ENCODE data around the gene FOXP1.
"Not testable (repeated sequence)": the region's sequence is repeated elsewhere in the genome, so short reads cannot be mapped to it uniquely, and the experiment has no call there.

The FOXP1 gene

DNA sequence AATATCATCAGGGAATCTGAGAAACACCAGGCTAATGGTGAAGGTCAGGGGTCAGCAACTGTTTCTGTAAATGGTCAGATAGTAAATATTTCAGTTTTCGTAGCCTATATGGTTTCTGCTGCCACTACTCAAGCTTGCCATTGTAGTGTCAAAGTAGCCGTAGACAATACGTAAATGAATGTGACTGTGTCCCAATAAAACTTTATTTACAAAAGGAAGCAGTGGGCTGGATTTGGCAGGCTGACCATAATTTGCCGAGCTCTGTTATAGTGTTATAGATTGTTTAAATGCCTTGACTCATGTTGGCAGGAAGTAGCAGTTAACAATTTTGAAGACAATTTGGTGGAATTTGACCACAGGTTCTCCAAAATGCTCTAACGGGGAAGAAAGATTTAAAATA, 548.2 kb downstream of the FOXP1 start:
- no peak for DNase-seq (ENCODE audit: low read depth in 2 of 2)

DNA sequence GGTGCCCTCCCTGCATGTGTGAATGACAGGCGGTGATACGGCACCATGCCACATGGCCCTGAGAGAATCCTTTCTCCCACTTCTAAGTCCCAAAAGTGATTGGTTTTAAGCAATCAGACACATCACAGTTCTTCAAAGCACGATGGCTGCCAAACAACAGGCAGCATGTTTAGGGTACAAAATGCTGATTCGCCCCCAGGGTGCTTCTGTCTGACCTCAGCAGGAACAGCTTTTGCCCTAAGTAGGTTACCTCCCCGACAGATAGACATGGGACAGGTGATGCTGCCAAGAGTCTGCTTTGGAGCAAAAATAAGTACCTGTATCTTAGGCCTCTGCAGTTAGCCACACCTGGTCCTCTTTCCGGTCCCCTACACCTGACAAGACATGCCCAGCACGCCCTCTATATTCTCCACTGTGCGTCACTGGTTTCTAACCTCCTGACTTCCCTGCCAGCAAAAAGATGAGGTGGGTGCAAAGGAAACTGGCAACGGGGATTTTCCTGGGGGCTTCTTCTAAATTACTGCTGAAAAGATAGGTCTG, 549.8 kb downstream of the FOXP1 start:
- no peak for DNase-seq (ENCODE audit: low read depth in 2 of 2)

DNA sequence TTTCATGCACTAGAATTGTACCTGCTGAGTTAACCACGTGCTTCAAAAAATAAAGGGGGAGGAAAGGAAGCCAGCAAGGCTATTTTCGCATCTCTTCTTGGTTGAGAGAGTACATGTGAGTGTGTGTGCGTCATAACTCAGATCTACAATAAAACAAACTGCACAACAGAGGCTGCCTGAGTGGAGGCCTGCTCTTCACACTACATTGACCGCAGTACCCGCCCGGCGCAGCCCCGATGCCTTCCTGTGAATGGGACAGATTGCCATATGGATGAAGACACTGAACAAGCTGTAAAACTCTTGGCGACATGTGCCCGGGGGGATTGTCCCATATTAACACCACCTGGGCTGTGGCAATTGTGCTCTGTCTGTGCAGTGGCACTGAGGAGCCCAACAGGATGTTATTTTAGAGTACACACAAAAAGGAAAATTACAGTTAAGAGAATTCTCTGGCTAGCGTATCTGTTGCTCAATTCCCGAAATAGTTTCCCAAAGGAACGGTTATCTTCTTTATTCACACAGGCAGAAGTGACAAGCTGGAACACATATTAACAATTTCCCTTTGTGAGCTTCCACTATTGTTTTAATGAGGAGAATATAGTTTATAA, 551.5 kb downstream of the FOXP1 start:
- DNase-seq (ENCODE audit: low read depth in 2 of 2) = no peak

DNA sequence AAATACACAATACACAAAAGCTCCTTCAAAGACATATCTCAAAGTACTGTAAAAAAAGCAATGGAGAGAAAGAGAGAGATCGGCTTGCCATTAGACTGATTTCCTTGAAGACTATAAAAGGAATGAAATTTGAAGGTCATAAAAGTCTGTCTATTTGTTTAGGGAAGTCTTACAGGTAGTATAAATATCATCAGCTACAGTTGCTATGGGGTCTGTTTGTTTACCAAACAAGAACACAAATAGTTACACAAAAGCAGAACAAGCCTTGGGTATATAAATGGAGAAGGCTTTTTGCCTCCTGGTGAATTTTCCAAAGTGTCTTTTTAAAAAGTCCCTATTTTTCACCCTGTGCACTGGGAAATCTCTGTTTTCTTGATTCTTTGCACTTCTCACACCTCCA, 552.3 kb downstream of the FOXP1 start:
- no peak for DNase-seq (ENCODE audit: low read depth in 2 of 2)

DNA sequence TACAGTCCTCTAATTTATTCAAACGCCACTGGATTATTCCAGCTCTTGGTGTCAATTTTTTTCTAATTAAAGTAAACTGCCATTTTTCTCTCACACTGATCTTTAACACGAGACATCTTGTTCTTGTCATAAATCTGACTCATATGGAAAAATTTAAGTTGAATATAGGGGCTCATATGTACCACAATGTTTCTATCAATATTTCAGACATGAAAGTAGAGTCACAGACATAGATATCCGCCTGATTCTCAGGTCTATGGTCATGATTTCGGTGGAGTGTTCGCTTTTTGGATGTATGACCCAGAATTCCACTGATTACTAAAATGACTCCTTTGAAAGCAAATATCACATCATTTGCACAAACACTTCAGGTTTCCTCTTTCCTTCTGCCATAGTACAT, 552.8 kb downstream of the FOXP1 start:
- no peak for DNase-seq (ENCODE audit: low read depth in 2 of 2)

DNA sequence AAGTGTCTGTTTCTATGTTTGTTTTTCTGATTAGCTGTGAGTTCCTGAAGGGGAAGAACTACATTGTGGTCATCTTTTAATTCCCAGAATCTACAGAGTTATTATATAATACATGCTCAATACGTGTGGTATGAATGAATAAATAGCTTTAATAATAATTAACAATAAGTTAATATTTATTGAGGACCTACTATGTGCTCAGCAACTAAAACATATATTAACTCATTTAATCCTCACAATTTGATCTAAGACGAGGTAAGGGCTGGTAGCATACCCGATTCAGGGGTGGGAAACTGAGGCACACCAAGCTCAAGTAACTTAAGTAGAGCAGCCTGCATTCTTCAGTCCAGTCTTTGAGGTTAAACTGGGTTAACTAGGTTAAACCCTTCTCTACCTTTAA, 553.8 kb downstream of the FOXP1 start:
- DNase-seq (ENCODE audit: low read depth in 2 of 2) = no peak

DNA sequence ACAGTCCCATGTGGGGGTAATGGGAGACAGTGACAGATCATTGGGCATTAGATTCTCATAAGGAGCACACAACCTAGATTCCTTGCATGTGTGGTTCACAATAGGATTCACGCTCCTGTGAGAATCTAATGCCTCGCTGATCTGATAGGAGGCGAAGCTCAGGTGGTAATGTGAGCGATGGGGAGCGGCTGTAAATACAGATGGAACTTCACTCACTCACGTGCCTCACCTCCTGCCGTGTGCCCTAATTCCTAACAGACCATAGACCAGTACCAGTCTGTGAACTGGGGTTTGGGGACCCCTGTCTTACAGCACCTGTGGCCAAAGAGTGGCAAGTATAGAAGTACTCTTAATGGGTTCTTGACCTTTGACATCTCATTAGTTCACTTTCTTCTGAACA, 554.7 kb downstream of the FOXP1 start:
- DNase-seq (ENCODE audit: low read depth in 2 of 2) = no peak

DNA sequence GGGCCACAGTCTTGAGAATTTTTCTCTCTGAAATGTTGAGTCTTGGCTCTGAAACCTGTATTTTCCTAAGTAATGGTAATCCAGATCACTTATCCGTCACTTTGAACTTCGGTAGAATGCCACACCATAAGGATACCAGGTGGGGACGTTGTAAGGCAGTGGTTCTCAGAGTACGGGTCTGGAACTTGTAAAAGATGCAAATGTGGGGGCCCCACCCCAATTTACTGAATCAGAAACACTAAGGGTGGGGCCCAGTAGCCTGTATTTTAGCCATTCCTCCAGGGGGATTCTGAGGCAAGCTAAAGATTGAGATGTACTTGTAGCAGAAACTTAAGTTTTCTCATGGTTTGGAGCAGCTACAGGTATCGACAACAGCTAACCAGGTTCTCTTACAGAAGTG, 555.3 kb downstream of the FOXP1 start:
- no peak for DNase-seq (ENCODE audit: low read depth in 2 of 2)

DNA sequence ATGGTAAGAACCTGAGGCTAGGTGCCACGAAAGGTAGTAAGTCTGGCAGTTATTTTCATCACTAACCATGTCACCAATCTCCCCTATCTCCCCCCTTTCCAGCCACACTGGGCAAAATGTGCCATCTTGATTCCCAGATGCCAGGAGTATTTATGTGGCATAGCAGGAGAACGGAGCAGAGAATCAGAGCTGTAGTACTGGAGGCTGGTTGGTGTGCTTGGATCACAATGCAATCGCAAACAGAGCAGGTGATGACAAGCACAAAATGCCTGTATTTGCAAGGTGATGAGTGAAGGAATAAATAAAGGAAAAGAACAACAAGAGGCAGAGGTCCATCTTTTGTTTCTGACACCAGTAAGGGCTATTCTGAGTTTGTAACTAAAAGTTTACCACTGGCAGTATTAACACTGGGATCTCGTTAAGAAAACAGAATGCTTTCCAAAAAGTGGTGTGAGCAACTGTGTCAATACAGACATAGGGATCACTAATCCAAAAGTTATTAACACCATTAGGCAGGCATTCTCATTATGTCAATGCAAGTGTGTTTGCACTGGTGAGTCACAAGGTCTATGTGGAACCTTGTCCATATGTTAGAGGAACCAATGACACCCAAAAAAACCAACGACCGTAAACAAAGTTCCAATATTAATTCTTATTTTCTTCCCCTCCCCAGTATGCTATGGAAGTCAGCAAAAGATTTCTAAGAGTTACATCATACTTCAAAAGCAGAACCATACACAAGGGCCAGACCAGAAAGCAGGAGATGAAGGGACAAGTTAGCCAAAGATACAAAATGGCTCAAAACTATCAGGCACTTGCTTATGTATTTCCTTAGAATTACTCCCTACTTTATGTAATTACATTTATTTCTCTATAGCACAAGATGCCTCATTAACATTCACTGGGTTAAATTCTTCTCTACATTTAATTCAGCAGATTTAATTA, 556.6 kb downstream of the FOXP1 start:
- no peak for DNase-seq (ENCODE audit: low read depth in 2 of 2)

DNA sequence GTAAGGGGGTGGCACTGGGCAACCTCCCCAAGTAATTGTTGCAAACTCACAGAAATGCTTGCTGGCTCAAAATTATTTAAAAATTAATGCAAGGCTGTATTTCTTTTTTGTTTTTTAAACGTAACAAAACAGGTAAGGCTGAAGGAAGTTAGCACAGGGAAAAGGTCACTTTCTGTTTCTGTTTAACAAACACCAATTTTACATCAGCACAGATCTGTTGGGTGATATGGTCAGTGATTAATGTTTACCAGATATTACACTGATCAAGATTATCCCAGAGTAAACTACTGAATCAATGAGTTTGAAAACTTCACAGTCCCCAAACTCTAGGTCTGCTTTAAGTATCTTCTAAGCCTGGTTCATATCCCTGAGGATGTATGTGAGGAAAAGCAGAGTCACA, 558.0 kb downstream of the FOXP1 start:
- no peak for DNase-seq (ENCODE audit: low read depth in 2 of 2)

DNA sequence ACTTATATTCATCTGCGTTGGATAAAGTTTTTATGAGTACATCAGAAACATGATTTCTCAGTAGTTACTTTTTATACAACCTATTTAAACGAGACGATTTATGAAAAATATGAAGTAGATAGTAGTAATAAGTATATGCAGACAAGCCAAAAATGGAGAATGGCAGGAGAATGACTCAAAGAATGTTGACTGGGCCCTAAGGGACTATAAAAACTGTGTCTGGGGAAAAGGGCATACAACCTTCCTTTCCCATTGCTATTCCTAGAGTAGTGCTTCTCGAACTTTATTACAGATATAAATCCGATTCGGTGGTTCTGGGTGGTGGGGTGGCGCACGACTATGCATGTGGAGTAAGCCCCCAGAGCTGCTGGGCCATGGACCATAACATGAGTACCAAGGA, 558.5 kb downstream of the FOXP1 start:
- DNase-seq (ENCODE audit: low read depth in 2 of 2) = no peak

DNA sequence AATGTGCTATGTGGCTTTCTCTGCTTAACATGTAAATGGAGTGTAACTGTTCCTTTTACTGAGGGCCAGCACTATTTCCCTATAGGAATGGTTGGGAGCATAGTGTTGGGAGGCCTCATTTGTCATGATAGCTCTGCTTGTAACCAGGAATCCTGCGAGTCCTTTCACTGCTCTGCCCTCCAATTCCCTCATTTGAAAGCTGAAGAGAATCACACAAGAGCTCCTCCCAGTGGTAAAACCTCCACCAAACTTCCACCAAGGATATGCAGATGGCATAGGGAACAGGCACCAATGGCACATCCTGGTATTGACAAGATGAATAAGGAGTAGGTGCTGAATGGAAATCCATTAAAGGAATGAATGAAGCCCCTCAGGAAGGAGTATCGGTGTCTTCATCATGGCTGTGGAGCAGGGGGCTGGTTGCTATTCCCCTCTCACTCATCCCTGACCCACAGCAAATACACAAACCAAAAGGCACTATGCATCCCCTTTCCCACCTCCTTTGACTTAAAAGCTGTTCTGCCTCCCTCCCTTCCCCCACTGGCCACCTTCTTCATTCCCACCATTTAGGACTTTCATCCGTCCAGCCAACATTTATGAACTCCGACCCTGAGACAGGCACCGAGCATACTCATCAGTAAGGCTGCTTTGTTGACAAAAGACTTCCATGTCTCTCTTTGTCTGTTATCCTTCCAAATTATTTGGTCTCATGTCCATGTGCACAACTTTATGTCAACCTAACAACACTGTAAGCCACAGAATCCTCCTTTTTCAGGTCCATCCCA, 560.8 kb downstream of the FOXP1 start:
- DNase-seq (ENCODE audit: low read depth in 2 of 2) = no peak

DNA sequence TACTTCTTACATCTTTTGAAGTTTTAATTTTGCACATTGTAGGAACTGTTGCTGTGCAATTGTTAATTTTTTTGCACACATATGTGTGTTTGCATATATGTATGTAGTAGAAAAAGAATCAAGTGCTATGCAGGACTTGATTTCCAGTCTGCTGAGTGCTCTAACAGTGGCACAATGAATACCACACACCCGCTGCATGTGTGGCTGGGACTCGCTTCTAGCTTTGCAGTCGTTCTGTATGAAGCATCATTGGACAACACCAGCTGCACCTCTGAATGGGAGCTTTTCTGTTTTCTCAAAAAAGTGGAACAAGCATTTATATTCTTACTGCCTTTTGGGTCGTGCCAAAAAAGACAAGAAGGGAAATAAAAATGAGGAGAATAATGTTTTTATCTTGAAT, 564.7 kb downstream of the FOXP1 start:
- DNase-seq (ENCODE audit: low read depth in 2 of 2) = no peak

DNA sequence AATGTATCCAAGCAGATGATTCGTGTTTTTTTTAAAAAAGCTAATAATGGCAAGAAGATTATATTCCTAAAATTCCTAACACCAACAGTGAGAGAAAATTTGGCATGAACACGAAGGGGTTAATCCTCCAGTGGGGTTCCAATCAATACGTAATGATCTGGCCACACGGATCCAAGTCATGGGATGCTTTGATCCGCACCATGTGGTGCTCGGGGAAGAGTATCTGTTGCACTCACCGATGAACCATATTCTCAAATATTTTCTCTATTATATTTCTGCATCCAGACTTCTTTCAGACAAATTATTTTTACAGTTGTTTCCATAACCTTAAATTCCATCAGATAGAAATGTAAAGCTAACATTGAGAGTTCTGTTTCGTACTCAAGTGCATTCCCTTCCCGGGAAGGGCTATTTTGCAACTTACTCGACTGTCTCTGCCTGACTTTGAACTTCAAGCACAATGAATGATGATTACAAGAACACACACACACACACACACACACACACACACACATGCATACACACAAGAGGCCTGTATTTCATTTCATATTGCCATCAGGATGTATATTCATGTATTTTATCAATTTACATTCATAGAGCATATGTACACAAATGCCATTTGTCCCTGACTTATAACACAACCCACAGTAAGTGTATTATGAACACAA, 567.2 kb downstream of the FOXP1 start:
- no peak for DNase-seq (ENCODE audit: low read depth in 2 of 2)

DNA sequence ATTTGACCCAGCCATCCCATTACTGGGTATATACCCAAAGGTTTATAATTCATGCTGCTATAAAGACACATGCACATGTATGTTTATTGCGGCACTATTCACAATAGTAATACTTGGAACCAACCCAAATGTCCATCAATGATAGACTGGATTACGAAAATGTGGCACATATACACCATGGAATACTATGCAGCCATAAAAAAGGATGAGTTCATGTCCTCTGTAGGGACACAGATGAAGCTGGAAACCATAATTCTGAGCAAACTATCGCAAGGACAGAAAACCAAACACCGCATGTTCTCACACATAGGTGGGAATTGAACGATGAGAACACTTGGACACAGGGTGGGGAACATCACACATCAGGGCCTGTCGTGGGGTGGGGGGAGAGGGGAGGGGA, 568.9 kb downstream of the FOXP1 start:
- not testable (repeated sequence) for DNase-seq (ENCODE audit: low read depth in 2 of 2)

DNA sequence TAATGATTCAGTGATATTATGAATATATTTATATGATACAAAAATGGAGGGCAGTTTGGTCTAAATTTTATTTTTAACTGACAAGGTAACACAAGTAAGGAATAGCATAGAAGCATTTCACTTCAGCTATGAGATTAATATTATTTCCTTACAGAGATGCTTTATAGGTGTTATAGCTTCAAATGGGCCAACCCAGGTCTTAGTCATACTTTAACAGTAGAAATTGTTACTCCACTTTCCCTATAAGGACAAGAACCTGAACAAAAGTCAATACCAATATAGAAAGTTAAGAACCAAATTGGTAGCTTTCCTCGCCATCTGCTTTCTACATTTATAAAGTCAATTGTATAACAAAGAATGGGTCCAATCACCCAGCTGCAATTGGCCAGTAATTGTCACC, 570.6 kb downstream of the FOXP1 start:
- DNase-seq (ENCODE audit: low read depth in 2 of 2) = no peak

DNA sequence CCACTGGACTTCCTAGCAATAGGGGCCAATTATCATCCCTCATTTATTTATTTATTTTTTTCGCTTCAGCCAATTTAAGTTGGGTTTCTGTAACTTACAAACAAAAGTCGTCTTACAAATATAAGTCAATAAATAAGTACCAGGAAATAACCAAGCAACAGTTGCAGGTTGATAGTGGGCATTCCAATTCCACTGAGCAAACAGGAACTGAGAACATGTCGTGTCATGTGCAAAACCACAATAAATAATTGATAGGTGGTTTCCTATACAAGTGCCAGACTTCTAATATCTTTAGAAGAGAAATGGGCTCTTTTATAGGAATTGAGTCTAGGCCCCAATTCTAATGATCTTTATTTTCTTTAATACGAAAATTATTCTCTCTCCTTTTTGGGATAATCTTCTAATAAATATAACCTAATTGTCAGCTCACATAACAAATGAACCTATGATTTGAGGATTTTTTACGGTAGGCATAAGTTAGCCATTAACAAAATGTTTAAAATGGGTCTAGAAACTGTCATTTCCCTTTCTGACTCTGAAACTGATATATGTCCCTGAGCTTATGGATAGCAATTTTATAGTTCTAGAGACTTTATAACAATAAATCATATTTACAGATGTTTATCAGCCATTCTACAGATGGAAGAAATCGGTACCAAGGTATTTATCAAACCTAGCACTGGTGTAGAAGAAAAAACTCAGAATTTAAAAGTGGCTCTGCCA, 571.8 kb downstream of the FOXP1 start:
- DNase-seq (ENCODE audit: low read depth in 2 of 2) = no peak

DNA sequence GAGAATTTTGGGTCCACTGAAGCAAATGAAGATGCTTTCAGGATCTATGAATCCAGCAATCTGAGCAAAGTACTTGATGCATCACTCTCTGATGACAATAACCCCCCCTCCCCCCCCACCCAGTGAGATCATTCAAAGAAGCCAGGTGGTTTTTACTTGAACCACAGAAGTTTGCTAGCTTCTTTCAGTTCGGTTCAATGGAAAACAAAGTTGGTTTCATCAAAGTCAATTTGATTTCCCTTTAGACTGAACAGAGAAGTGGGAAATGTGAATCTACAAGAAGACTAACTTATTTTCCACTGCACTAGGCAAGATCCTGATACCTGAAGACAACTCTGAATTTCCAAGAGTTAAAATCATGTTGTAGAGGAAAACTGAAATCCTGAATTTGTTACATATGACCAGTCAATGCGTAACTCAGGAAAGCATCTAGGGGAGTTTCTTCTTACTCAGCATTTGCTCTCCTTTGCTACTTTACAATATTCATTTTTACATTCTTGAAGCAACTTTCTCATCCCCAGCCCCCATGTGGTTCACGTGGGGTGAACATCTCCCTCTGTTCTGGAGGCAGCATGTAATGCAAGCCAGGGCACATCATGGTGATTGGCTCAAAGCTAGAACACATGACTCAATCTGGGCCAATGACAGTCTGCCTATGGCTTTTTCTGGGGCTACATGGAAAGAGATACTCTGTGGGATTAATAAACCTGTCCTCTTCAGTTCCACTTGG, 572.6 kb downstream of the FOXP1 start:
- peak; percentile 46 to 62 for DNase-seq (ENCODE audit: low read depth in 2 of 2)

DNA sequence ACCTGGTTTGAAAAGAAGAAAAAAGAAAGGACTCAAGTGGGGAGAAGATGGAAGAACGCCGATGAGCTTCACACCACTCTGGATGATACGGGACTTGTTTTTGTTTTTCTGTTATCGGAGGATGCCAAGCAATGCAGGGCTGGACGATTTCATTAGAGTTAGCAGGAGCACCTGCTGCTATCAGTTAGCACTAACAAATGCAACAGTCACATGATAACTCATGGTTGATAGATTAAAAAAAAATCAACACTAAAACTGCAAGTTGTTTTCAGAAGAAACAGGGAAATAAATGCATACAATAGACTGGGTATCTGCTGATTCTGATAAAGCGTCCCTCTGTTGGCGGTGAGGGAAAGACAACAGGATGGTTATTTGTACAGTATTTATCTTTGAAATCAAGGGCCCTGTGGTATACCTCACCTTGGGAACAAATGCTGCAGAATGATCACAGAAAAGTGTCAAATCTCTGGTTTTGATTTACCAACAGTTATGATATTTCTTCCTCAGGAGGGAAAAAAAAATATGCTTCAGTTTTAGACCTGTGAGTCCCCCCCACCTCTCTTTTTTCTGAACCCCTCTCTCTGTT, 575.1 kb downstream of the FOXP1 start:
- no peak for DNase-seq (ENCODE audit: low read depth in 2 of 2)

All from stimulated activated CD8-positive, alpha-beta memory T cell treated with anti-CD3 and anti-CD28 coated beads, Interleukin-7, amount 100 ng/mL, for 4 hours (primary cell).